DLD1 (cell line): ENCODE measurements around the gene MISP3.

ENCODE experiments used
- in situ Hi-C: cut with HindIII; loops from 2 replicates; pipeline ENCODE4 v1.10.0; 2017; ENCODE audit warnings: low sequenced_read_pairs

The MISP3 gene

DNA sequence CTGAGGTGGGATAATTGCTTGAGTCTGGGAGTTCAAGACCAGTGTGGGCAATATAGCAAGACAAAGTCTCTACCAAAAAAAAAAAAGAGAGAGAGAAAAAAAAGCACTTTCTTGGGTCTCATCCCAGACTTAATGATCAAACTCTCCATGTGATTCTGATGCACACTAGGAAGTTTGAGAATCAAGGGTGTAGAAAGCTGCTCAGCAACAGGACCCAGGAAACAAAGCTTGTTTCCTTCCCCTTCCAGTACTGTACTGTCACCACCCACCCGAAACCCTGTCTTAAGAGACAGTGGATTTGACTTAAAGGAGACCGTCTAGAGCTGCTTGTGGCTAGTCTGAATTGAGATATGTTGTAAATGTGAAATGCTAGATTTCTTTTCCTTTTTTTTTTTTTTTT, 5.8 kb downstream of the MISP3 start:
- in situ Hi-C loops = loop anchor here (25.0 kb wide), 1 partner anchor 191 kb away; the partner anchor contains the start of gene NANOS3

DNA sequence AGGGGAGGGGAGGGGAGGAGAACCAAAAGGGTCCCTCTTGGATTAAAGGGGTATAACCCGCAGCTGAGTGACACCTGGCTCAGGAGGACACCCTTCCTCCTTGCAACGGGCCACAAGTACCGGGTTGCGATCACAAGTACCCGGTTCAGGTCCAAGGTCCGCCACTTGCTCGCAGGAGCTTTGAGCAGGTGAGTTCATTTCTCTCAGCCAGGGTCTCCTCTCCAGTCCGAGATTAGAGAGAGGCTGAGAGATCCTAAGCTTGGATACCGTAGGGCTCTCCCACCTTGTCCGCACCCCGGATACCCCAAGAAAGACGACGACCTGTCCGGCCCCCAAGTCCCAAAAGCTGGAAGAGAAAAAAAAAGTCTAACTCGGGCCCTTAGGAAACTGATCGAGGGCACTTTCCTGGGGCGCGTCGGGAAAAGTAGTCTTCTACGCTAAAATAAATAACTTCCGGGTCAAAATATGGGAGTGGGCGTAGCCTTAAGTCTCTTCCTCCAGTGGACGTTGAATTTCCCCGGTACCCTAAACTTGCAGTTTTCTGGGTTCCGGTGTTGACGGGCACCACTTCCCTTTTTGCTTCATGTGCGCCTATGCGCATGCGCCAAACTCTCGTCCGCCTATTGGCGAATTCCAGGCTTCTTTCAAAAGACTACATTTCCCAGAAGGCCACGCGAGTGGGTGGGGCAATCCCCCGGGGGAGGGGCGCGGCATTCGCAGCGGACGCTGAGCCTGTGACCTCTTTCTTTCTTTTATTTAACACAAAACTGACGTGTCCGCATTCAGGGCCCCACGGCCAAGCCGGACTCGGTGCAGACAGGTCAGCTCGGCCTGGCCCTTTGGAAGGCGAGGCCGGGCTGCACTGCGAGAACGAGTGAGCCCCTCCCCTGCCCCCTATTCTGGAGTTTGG, 8.6 kb downstream of the MISP3 start:
- in situ Hi-C loops = loop anchor here (25.0 kb wide), 1 partner anchor 194 kb away; the partner anchor contains the start of gene NANOS3

DNA sequence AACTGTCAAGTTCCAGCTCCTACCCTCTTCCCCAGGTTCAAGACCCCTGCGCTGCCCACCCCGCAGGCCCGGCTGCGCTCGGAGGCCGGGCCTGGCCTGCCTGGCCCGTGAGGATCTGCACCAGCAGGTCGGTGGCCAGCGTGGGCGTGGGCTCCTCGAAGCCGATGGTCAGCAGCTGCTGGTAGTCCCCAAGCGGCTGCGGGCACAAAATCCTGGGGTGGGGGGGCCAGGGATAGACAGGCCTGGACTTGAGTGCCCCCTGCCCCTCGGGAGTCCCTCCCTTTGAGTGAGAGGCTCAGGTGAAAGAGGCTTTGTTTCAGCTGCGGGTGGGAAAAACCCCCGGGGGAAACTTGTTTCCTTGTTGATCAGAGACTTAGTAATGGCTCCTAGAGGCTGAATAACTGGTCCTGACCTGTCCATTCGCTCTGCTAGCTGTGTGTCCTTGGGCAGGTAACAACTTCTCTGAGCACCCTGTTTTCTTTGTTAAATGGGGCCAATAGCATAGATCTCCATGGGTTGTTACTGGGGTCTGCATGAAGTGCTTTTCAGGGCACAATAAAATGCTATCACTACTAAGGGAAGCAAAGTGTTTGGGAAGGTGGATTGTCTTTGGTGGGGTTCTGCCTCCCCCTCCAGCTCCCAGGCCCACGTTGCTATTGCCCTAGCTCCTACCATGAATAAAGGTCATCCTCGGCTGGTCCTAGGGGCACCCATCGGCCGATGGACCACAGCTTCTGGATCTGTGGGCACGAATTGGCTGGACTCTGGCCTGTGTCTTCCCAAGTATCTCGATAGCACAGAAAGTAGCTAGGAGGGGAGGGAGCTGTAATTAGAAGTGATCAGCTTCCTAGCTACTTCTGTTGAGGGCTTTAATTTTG, 9.4 kb downstream of the MISP3 start:
- in situ Hi-C loops = loop anchor here (25.0 kb wide), 1 partner anchor 195 kb away; the partner anchor contains the start of gene NANOS3

DNA sequence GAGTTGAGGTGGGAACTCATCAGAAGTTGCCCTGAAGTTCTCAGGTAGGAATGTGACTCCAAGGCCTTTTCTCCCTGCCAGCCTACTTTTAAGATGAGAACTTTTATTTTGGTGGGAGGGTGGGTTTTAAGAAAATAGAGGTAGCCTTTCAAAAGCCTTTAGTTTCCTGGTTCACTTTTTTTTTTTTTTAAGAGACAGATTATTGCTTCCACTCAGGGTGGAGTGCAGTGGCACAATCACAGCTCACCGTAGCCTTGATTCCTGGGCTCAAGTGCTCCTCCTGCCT, 10.0 kb downstream of the MISP3 start:
- in situ Hi-C loops = loop anchor here (25.0 kb wide), 1 partner anchor 195 kb away; the partner anchor contains the start of gene NANOS3

DNA sequence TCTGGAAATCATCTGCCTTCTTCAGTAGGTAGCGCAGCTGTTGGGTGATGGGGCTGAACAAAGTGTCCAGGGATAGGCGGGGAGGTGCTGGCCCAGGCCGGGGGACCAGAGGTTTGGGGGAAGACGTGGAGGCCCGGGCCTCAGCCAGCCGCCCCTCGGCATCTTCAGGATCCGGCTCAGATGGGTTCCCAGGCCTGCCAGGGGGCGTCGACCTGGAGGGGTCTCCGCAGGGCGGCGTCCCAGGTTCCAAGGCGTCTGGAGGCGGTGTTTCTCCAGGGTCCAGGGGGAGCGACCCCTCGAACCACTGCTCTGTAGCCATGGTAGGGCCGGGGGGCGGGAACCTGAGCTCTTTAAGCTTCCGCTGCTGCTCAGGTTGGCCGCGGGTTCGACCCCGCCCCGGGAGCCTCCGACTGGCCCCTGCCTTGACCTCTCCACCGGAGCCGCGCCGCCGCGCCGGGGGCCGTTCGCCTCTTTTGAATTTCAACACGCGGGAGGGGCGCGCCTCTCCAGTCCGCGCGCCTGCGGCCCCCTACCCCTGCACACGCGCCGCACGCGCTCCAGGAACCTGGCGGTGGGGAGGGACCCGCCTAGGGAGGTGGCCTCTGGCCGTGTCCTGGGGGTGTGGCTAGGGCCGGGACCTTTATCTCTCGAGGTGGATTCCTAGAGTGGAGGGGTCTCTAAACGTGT, 12.9 kb downstream of the MISP3 start, which contains the start of gene C19orf67:
C19orf67 (minus strand) TSS at position 475 of the 687 bp plus-strand sequence; CDS start at position 319, 156 bp downstream.
- in situ Hi-C loops = loop anchor here (25.0 kb wide), 1 partner anchor 198 kb away; the partner anchor contains the start of gene NANOS3

DNA sequence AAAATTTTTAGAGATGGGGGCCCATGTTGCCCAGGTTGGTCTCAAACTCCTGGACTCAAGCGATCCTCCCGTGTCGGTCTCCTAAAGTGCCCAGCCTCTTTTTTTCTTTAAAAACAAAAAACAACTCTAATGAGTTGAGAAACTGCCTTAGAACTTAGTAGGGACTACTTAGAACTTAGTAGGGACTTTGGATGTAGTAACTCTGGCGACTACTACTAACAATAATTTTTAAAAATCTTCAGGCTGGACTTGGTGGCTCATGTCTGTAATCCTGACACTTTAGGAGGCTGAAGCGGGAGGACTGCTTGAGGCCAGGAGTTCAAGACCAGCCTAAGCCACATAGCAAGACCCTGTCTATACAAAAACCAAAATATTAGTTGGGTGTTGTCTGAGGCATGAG, 13.5 kb downstream of the MISP3 start:
- in situ Hi-C loops = loop anchor here (25.0 kb wide), 1 partner anchor 199 kb away; the partner anchor contains the start of gene NANOS3

DNA sequence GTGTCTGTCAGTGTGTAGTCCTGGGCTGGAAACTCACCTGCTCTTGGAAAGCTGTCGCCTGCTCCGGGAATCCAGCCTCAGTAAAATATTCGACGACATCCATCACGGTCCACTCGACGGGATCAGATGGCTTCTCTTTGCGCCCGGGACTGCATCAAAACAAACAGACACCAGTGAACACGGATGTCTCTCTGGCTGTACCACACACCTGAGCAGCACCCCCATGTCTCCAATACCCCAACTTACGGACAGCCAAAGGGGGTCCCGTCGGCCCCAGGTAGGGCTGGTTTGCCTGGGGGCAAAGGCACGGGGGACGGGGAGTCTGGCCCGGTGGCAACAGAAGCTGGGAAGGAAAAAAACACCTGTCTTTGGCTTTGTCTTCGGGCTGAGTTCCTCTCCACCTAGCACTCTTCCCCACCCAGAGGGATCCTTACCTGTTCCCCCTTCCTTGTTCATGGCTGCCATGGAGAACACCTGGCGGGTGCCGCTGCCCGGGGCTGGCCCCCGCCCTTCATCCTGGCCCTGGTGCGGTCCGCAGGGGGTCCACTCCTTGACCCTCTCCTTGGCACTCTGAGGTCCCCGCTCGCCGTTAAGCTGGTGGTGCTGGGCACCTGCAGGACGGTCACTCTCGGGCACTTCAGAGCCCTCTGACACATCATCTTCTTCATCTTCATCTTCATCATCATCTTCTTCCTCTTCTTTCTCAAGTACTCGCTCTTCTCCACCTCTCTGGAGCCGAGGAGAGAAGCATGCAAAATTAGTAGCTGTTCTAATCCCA, 16.2 kb downstream of the MISP3 start:
- in situ Hi-C loops = loop anchor here (25.0 kb wide), 1 partner anchor 202 kb away; the partner anchor contains the start of gene NANOS3

DNA sequence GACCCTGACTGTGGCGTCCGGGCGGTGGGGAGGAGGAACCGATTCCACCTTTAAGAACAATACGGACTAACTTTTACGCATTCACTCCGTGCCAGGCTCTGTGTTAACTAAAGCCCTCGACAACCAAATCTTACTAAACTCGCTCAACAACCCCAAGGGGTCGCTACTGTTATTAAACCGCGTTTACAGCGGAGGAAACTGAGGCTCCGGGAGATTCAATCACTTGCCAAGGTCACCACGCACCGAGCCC, 16.8 kb downstream of the MISP3 start:
- in situ Hi-C loops = loop anchor here (25.0 kb wide), 1 partner anchor 202 kb away; the partner anchor contains the start of gene NANOS3

DNA sequence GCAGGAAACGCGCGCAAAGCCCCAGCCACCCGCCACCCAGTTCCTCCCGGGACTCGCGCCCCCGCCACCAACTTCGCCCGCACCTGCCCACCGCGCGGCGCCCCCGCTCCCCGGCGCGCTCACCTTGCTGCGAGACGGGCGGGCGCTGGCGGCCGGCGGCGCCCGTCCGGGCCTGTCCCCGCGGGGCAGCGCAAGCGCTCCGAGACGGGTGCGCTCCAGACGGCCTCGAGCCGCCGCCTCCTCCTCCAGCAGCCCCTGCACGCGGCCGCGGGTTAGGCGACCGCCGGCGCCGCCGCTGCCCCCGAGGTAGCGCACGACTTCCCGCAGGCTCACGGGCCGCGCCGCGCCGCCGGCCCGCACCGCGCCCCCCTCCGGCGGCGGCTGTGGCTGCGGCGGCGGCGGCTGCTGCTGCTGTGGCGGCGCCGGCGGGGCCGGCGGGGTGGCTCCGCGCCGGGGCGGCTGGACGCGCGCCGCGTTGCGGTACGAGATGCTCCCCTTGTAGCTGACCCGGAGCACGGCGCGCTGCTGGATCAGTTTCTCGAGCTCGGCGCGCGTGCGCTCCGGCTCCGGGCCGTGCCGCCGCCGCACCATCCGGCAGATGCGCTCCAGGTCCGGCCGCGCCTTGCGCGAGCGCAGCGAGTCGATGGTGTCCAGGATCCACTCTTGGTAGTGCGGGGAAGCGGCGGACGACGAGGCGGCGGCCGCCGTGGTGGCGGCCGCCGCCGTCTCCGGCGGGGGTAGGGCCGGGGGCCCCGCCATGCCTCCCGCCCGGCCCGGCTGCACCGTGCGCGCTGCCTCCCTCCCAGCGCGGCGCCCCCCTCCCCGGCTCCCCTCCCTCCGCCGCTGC, 17.3 kb downstream of the MISP3 start:
- in situ Hi-C loops = loop anchor here (25.0 kb wide), 1 partner anchor 203 kb away; the partner anchor contains the start of gene NANOS3

DNA sequence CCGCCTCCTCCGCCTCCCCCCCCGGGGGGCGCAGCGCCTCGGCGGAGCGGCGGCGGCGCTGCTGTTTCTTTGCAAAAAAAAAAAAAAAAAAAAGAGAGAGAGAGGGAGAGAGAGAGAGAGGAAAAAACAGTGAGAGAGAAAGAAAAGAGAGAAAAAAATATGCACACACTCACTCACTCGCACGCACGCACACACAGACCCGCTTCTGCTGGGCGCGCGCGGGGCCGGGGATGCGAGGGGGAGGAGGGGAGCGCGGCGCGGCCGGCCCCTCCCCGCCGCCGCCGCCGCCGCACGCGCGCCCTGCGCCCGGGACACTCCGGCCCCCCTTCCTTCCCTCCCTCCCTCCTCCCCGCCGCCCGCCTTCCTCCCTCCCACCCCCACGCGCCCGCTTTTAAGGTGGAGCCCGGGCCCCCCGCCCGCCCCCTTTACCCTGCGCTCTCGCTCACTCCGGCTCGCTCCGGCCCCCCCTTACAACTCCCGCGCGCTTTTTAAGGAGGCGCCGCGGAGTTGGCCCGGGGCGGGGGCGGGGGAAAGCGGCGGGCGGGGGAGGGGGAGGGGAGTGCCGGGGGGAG, 18.0 kb downstream of the MISP3 start, which contains the start of gene SAMD1:
SAMD1 (minus strand) TSS at position 243 of the 572 bp plus-strand sequence.
- in situ Hi-C loops = loop anchor here (25.0 kb wide), 1 partner anchor 203 kb away; the partner anchor contains the start of gene NANOS3

DNA sequence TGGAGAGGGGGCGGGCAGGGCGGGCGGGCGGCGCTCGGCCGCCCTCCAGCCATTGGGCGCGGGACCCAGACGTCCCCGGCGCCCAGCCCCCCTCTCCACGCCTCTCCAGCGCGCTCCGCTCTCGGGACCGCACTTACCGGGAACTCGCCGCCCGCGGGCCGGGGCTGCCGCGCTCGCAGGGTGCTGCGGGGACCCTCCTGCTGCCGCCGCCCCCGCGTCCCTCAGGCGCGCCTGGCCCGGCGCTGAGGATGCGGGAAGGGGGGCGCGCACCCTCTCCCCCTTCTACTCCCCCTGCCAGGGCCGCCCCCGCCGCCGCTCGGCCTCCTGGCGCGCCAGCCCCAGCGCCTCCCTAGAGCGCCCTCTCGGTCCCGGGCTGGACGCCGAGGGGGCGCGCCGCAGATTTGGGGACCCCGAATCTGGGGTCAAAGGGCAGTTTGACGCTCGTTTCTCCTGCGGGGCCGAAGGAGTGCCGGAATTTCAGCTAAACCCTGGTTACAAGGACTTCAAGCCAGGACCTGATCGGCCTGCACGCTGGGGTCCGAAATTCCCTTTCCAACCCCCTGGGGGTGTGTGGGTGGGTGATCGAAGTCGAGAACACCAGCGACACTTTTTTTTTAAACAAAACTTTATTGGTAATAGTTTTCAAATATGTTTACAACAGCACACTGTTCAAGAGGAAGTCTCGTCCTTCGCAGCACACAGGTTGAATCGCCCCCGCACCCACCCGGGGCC, 18.7 kb downstream of the MISP3 start:
- in situ Hi-C loops = loop anchor here (25.0 kb wide), 1 partner anchor 204 kb away; the partner anchor contains the start of gene NANOS3

DNA sequence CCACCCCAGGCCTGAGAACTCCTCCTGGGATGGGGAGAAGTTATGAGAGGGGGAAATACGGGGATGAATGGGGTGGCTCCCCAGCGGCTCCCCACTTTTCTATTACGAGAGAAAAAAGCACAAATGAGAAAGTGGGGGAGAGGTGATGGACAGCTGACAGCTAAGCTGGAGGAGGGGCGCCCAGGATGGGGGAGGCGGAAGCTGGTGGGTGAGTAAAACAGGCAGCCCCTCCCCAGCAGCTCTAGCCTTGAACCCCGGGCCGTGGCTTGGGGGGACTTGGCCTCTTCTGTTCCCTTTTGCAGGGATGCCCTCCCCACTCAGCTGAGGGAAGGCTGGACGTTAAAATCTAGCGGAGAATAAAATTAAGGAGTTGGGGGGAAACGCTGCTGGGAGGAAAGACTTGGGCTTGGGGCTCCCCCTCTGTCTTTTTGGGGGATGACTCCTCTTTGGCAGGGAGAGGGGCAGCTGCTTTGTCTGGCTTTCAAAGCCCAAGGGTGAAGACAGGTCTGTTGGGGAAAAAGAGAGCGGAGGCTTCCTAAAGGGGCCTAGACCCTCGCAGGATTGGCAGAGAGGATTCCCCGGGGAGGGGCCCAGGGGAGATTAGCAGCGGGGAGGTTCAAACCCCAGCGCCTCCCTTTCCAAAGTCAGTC, 19.4 kb downstream of the MISP3 start:
- in situ Hi-C loops = loop anchor here (25.0 kb wide), 1 partner anchor 205 kb away; the partner anchor contains the start of gene NANOS3

DNA sequence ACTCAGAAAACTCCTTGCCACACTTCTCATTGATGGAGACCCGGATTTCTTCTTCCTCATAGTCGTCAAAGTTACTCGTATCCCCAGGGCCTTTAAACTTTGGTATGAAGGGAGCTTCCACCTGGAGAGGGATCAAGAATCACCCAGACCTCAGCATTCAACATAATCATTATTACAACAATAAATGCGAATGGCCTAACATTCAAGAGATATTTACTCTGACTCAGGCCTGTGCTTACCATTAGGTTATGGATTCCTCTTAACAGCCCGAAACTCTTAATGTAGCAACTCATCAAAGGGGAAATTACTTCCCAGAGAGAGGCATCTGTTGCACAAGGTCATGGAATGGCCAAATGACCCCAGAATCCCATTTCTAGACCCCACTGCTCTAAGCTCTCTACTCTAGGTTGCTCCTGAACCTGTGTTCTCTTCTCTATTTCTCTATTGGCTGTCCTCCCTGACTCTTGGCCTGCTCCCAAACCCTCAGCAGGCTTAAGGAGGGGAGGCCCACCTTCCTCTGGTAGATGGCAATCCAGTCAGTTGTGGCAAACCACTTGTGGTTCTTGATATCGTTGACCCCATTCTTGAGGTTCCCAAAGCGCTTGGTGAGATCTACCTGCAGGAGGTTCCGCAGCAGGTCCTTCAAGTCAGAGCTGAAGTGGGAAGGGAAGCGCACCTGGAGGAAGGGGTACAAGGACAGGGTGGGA, 20.7 kb downstream of the MISP3 start:
- in situ Hi-C loops = loop anchor here (25.0 kb wide), 1 partner anchor 206 kb away; the partner anchor contains the start of gene NANOS3

DNA sequence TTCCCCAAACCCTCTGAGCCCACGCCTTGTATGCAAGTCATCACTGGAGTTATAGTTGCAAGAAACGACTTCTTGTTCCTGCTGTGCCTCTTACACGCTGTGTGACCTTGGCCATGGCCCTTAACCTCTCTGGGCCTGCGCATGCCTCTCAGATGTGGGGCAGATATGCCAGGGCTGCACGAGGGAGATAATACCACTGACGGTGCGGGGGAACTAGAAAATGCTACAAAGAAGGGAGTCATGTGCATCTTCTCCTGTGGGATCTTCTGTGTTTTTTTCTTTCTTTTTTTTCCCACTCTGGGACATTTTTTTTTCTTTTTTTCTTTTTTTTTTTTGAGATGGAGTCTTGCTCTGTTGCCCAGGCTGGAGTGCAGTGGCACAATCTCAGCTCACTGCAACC, 22.3 kb downstream of the MISP3 start:
- in situ Hi-C loops = loop anchor here (25.0 kb wide), 1 partner anchor 208 kb away; the partner anchor contains the start of gene NANOS3

DNA sequence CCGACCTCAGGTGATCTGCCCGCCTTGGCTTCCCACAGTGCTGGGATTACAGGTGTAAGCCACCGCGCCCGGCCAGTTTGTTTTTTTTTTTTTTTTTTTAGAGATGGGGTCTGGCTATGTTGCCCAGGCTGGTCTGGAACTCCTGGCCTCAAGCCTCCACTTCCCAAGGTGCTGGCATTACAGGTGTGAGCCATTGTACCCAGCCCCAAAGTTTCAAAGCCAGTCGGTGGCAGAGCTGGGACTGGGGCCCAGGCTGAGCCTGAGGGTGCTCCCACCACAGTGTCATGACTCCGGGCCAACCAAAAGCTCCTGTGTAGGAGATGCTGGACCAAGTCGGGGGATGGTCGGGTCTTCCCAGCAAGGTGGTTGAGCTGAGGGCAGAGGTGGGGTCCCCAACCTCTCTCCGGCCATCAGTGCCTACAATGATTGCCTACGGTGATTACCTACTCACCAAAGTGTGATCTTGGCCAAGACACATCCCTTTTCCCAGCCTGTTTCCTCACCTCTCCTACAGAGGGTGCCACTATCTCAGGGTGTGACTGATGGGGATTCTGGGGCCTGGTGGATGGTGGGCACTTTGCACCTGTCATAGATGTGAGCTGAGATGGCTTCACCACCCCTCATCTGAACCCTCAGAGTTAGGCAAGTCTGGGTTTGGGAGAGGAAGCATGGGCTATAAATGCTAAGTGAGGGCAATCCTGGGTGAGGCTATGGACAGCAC, 23.8 kb downstream of the MISP3 start:
- in situ Hi-C loops = loop anchor here (25.0 kb wide), 1 partner anchor 209 kb away; the partner anchor contains the start of gene NANOS3
